ENCODE data around the gene UBAP1L. TPM values are rescaled to one million over a fixed set of nuclear protein-coding genes. Genes with fewer than 3 reads are reported as not detected.

Gene UBAP1L
- total RNA-seq, 1 experiment from 2014 or later = 1.7 TPM

DNA sequence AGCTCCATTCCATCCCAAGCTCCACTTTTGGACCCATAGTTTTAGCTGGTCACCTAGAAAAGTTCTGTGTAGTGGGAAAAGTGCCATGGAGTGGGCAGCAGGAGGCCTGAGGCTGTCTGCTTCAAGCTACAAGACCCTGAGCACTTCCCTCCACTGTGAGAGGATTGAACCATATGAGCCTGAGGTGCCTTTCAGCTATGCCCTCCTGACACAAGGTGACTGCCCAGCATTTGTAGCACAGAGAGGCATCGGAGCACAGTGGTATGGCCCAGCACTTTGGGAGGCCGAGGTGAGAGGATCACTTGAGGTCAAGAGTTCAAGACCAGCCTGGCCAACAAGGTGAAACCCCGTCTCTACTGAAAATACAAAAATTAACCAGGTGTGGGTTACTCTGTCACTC is 42.4 kb downstream of the UBAP1L start:
- Histone ChIP-seq H3K9me3 (ENCODE audit: control insufficient read depth, insufficient read depth, low read depth, low read length) (no peaks in the 10 kb centered on the region), H3K36me3 (ENCODE audit: control insufficient read depth, insufficient read depth, low read length) (no peaks in the 10 kb centered on the region), H3K4me3 (ENCODE audit: low read depth in 2 of 2, low read length in 2 of 2) (no peak overlapping the region), H3K27me3 (ENCODE audit: control insufficient read depth, insufficient read depth, low read length) (no peaks in the 10 kb centered on the region; the same call in 1 of the 2 replicates), H3K27ac (ENCODE audit: low read length) (no peak overlapping the region), H3K4me1 (ENCODE audit: control insufficient read depth, insufficient read depth, low read length) (no peaks in the 10 kb centered on the region)
- BruUV-seq (replicated peaks) = no TSS peak
- ChIA-PET POLR2A (no interaction called here), CTCF (no interaction called here)
- in situ Hi-C loops (cut with HindIII; ENCODE audit: low pct_unique_long_range_greater_than_20kb, low sequenced_read_pairs) = no loop called here
- intact Hi-C loops (cut with micrococcal nuclease; ENCODE audit: unreplicated experiment) = no loop called here
- DNase-seq (ENCODE audit: low read depth, low spot score) (no peak), ATAC-seq (no peak)
- TF ChIP-seq POLR2AphosphoS5 (IDR thresholded peaks at IDR 0.05; ENCODE audit: low read depth, low read length) = no peak

DNA sequence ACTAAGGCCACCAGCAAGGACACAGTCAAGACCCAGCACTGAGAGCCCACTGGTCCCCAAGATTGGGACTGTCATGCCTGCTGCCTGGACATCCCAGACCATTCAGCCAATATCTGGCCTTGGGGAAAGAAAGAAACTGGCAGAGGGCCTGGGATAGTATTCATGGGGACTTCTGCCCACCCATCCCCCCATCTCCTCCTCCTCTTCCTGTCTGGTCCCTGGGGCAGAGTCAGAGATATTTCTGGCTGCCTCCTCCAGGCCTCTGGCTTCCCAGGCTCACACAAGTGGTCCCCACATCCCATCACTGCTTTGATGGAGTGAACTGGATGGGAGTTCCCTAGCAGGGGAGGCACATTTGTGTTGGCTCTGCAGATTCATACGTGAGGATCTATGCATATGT is 43.0 kb downstream of the UBAP1L start:
- intact Hi-C loops (cut with micrococcal nuclease; ENCODE audit: unreplicated experiment) (no loop called here), in situ Hi-C loops (cut with HindIII; ENCODE audit: low pct_unique_long_range_greater_than_20kb, low sequenced_read_pairs) (no loop called here)
- H3K27ac ChIP-seq (ENCODE audit: low read length) = no peak overlapping the region
- no peak overlapping the region for H3K4me3 ChIP-seq (ENCODE audit: low read depth in 2 of 2, low read length in 2 of 2)
- POLR2A ChIA-PET = no interaction called here
- ATAC-seq = no peak
- no peak for DNase-seq (ENCODE audit: low read depth, low spot score)
- CTCF ChIA-PET = no interaction called here
- BruUV-seq (replicated peaks) = no TSS peak
- H3K4me1 ChIP-seq (ENCODE audit: control insufficient read depth, insufficient read depth, low read length) = no peaks in the 10 kb centered on the region
- H3K36me3 ChIP-seq (ENCODE audit: control insufficient read depth, insufficient read depth, low read length) = no peaks in the 10 kb centered on the region
- peaks cover 4% of the 10 kb centered on the region; the same call in 1 of the 2 replicates for H3K27me3 ChIP-seq (ENCODE audit: control insufficient read depth, insufficient read depth, low read length)
- H3K9me3 ChIP-seq (ENCODE audit: control insufficient read depth, insufficient read depth, low read depth, low read length) = no peaks in the 10 kb centered on the region
- TF ChIP-seq POLR2AphosphoS5 (IDR thresholded peaks at IDR 0.05; ENCODE audit: low read depth, low read length) = no peak
- no peak for TF ChIP-seq TCF7L2 (IDR thresholded peaks at IDR 0.05; ENCODE audit: low read depth, low read length)
- TF ChIP-seq, protein P1, sequence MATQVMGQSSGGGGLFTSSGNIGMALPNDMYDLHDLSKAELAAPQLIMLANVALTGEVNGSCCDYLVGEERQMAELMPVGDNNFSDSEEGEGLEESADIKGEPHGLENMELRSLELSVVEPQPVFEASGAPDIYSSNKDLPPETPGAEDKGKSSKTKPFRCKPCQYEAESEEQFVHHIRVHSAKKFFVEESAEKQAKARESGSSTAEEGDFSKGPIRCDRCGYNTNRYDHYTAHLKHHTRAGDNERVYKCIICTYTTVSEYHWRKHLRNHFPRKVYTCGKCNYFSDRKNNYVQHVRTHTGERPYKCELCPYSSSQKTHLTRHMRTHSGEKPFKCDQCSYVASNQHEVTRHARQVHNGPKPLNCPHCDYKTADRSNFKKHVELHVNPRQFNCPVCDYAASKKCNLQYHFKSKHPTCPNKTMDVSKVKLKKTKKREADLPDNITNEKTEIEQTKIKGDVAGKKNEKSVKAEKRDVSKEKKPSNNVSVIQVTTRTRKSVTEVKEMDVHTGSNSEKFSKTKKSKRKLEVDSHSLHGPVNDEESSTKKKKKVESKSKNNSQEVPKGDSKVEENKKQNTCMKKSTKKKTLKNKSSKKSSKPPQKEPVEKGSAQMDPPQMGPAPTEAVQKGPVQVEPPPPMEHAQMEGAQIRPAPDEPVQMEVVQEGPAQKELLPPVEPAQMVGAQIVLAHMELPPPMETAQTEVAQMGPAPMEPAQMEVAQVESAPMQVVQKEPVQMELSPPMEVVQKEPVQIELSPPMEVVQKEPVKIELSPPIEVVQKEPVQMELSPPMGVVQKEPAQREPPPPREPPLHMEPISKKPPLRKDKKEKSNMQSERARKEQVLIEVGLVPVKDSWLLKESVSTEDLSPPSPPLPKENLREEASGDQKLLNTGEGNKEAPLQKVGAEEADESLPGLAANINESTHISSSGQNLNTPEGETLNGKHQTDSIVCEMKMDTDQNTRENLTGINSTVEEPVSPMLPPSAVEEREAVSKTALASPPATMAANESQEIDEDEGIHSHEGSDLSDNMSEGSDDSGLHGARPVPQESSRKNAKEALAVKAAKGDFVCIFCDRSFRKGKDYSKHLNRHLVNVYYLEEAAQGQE (IDR thresholded peaks at IDR 0.05; ENCODE audit: insufficient read depth in 1 of 2, low read depth in 2 of 2, low read length in 1 of 2) = no peak
- TF ChIP-seq SIN3A (IDR thresholded peaks at IDR 0.05; ENCODE audit: borderline replicate concordance, insufficient read depth, low read depth, low read length) = no peak
- TF ChIP-seq, protein P2, sequence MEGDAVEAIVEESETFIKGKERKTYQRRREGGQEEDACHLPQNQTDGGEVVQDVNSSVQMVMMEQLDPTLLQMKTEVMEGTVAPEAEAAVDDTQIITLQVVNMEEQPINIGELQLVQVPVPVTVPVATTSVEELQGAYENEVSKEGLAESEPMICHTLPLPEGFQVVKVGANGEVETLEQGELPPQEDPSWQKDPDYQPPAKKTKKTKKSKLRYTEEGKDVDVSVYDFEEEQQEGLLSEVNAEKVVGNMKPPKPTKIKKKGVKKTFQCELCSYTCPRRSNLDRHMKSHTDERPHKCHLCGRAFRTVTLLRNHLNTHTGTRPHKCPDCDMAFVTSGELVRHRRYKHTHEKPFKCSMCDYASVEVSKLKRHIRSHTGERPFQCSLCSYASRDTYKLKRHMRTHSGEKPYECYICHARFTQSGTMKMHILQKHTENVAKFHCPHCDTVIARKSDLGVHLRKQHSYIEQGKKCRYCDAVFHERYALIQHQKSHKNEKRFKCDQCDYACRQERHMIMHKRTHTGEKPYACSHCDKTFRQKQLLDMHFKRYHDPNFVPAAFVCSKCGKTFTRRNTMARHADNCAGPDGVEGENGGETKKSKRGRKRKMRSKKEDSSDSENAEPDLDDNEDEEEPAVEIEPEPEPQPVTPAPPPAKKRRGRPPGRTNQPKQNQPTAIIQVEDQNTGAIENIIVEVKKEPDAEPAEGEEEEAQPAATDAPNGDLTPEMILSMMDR (IDR thresholded peaks at IDR 0.05) = no peak

DNA sequence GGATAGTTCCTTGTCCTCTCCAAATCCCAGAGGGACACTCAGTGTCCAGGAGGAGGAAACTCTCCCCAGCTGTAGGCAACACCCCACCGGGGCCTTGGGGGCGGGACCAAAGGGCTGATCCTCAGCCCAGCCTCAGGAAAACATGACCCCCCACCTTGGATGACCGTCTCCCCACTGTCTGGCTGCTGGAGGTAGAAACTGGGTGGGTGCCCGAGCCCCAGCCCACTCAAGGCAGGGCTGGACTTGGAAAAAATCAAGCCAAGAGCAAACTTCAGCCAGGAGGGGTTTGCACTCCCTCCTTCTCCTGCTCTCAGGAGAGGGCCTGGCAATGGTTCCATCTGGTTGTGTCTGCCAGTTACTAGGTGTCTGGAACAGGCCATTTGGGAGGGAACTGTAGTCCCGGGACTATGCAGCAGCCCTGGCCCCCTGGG is 43.6 kb downstream of the UBAP1L start:
- Histone ChIP-seq H3K36me3 (ENCODE audit: control insufficient read depth, insufficient read depth, low read length) (no peaks in the 10 kb centered on the region), H3K4me3 (ENCODE audit: low read depth in 2 of 2, low read length in 2 of 2) (no peak overlapping the region), H3K27ac (ENCODE audit: low read length) (no peak overlapping the region), H3K4me1 (ENCODE audit: control insufficient read depth, insufficient read depth, low read length) (no peaks in the 10 kb centered on the region), H3K27me3 (ENCODE audit: control insufficient read depth, insufficient read depth, low read length) (peaks cover 5% of the 10 kb centered on the region; the same call in 1 of the 2 replicates), H3K9me3 (ENCODE audit: control insufficient read depth, insufficient read depth, low read depth, low read length) (no peaks in the 10 kb centered on the region)
- DNase-seq (ENCODE audit: low read depth, low spot score) = no peak
- TF ChIP-seq POLR2AphosphoS5 (IDR thresholded peaks at IDR 0.05; ENCODE audit: low read depth, low read length) (no peak), TCF7L2 (IDR thresholded peaks at IDR 0.05; ENCODE audit: low read depth, low read length) (no peak), SIN3A (IDR thresholded peaks at IDR 0.05; ENCODE audit: borderline replicate concordance, insufficient read depth, low read depth, low read length) (no peak)
- TF ChIP-seq, protein P1 (IDR thresholded peaks at IDR 0.05; ENCODE audit: insufficient read depth in 1 of 2, low read depth in 2 of 2, low read length in 1 of 2) = no peak
- TF ChIP-seq, protein P2 (IDR thresholded peaks at IDR 0.05) = no peak
- BruUV-seq (replicated peaks) = no TSS peak
- no peak for ATAC-seq
- CTCF ChIA-PET = no interaction called here
- intact Hi-C loops (cut with micrococcal nuclease; ENCODE audit: unreplicated experiment) = no loop called here
- POLR2A ChIA-PET = no interaction called here
- in situ Hi-C loops (cut with HindIII; ENCODE audit: low pct_unique_long_range_greater_than_20kb, low sequenced_read_pairs) = no loop called here

Data from Panc1 (cell line).